CMK (cell line): Measurements from ENCODE around the gene HOGA1.
"Not testable (repeated sequence)": the region's sequence is repeated elsewhere in the genome, so short reads cannot be mapped to it uniquely, and the experiment has no call there.

Experiments used
- DNase-seq: peaks from one replicate; pipeline ENCODE4 v3.0.0-alpha.2; 2010; ENCODE audit warnings: low read depth

HOGA1 gene

GRCh38 chr10:97584060-97584797, at the start of gene HOGA1:
TSS of gene HOGA1 (plus strand) at chr10:97584389. CDS start at chr10:97584704, 315 bp downstream.
- DNase-seq: peak; percentile 7

- no peak for DNase-seq
Measured at GRCh38 chr10:97534746-97535367, 49.3 kb upstream of the HOGA1 start.

GRCh38 chr10:97537186-97537869, 46.9 kb upstream of the HOGA1 start:
- DNase-seq: no peak

DNA sequence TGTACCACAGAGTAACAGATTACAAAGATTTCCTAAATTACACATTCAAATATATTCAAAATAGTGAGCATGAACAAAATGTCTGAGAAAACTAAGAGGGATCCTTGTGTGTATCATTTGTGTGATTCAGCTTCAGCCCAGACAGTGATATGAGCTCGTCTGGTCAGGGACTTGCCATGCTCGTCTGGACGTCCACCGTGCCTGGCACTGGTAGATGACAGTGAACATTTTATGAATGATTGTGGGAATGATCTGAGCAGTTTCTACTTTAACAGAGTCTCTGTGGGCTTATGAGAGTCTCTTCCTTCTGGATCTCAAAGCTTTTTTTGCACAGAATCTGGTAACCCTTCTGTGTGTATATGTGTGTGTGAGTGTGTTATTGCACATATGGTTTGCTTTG, 45.8 kb upstream of the HOGA1 start:
- DNase-seq: no peak

- no peak for DNase-seq
Measured at GRCh38 chr10:97538839-97539238, 45.4 kb upstream of the HOGA1 start.

- no peak for DNase-seq
Measured at GRCh38 chr10:97539523-97540200, 44.5 kb upstream of the HOGA1 start.

DNA sequence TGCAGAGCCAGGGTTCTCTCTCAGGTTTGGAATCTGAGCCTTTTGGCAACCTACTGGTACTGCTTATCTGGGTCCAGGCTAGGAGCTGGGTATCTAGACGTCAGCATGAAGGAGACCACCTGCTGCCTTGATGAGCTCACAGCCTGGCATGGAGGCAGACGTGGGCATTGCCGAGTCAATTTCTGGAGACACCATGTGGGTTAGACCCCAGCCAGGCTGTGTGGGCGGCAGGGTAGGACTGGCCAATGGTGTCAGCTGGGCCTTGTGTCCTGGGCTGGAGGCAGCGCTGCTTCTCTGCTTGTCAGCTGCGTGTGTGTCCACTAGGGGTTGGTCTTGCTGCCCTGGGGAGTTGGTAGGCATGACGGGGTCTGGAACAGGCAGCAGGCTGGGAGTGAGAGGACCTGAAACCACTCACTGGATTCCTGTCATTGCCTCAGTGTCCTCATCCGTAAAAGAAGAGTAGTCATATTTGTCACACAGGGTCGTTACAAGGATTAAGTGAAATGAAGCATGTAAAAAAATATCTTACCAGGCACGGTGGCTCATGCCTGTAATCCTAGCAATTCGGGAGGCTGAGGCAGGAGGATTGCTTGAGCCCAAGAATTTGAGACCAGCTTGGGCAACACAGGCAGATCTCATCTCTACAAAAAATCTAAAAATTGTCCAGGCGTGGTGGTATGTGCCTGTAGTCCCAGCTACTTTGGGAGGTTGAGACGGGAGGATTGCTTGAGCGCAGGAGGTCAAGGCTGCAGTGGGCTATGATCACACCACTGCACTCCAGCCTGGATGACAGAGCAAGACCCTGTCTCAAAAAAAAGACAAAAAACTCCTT, 43.3 kb upstream of the HOGA1 start:
- DNase-seq: no peak

DNA sequence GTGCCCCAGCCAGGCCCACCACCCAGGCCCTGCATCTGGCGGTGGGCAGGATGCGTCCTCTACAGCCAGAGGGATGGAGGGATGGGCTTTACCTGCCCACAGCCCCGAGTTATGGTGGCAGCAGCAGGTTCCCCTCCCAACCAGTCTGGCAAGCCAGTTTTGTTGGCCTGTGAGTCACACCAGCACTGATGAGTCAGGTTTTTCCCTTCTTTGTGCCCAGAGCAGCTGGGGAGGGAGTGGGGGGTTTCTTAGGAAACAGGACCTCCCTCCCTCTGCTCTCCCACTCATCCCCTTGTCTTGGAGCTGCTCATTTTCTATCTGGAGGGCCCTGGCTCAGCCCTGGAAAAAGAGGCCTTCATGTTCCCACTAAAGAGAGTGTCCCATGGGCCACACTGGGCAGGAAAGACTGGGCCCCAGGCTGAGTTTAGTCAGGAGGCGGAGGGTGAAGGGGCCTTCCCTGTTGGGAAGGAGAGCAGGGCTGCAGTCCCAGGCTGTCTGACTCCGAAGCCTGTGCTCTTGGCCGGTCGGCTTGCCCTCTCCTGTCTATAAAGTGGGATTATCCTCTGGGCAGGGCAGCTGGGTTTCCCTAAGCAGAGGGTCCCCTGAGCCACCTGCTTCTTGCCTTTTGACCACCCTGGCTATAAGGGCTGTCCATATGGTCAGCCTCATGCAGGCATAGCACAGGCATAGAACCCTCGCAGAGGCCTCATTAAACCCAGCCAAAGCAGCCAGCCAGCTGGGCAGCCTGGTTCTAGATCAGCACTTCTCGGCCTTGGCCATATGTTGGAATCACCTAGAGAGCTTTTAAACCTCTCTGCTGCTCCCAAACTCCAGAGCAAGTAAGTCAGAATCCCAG, 41.8 kb upstream of the HOGA1 start:
- no peak for DNase-seq

DNA sequence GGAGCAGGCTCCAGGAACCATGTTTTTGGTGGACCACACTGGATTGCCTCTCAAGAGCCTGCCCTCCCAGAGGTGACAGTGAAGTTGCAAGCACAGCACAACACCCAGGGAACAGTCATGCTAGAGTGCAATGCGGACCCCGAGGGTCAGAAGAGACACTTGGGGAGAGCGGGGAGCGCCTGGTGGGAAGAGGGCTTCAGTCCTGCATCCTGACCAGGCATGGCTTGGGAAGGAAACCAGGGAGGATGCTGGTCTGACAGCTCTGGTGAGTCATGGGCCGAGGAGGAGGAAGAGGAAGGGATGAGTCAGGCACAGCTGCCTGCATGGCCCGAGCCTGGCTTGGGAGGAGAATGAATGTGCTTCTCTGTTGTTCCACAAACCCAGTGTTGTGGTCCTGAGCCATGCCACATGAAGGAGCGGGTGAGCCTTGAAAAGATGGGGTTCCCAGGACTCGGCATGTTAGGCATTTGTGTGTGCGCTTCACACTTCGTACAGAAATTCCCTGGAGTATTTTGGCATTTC, 41.1 kb upstream of the HOGA1 start:
- peak; percentile 11 for DNase-seq

GRCh38 chr10:97546456-97547270, 37.5 kb upstream of the HOGA1 start:
- DNase-seq: no peak

DNA sequence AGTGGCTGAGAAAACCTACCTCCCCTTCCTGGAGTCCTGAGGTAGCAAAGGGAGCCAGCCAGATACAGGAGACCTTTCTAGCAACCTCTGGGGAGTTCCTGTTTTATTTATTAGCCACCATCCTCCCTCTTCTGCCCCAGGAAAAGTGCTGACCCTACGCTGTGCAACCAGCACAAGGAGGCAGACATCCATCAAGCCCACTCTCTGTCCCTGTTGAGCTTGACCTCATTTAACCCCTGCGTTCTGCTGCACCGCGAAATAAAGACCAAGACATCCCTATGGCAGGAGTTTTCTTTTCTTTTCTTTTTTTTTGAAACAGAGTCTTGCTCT, 37.0 kb upstream of the HOGA1 start:
- no peak for DNase-seq

- DNase-seq: no peak
Measured at GRCh38 chr10:97547962-97548361, 36.2 kb upstream of the HOGA1 start.

DNA sequence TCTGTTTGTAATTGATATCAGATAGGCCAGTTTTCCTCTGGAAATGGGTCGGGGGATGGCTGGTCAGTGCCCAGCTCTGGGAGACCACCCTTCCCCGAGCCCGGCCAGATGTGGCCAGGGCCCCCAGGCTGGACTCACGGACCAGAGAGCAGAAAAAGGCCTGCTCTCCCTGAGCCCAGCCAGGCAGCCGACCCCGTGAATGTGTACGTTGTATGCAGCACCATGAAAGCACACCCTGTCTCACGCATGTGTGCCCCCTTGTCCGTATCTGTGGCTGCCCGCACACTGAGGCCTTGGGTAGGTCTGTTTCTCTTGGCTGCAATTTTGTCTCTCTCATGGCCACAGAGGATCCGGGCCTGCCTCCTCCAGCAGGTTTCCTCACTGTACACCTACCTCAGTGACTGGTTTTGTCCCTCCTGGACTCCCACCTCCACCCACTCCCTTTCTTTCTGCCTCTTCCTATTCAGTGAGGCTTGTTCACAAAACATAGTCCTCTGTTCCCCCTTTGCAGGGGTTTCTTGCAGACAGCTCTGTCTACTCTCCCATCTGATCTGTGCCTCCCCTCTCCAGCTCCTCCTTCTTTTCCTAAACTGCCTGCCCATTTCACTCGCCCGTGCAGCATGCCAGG, 35.2 kb upstream of the HOGA1 start:
- no peak for DNase-seq

DNA sequence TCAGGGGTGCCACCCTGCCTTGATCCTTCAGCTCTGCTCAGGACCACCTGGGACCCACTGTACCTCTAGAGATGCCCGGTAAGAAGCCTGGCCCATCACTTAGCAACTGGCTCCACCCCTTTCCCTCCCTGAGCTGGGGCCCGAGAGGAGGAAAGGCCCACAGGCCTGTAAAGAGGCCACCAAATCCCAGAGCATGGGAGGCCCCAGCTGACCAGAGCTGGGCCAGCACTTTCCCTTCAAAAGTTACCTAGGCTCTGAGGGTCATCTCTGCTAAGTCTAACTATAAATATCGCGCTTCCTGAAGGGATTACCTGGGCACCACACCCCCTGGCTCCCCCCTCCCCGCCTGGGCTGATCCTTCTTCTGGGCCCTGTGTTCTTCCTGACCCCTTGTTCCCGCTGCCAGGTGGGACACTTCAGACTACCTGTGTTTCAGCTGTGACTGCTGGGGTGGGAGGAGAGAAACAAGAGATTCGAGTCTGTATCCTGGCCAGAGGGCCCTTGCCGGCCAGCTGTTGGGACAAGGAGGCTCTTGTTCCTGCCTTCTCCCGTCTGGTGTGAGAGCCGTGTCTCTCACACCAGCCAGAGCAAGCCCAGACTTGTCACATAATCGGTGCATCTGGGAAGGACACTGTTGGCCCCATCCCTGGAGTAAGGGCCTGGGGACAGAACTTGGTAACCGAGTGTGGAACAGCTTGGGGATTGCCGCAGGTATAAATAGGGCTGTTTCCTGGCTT, 34.4 kb upstream of the HOGA1 start:
- DNase-seq: no peak

GRCh38 chr10:97550336-97551149, 33.6 kb upstream of the HOGA1 start:
- DNase-seq: no peak

- no peak for DNase-seq
Measured at GRCh38 chr10:97551271-97551670, 32.9 kb upstream of the HOGA1 start.

DNA sequence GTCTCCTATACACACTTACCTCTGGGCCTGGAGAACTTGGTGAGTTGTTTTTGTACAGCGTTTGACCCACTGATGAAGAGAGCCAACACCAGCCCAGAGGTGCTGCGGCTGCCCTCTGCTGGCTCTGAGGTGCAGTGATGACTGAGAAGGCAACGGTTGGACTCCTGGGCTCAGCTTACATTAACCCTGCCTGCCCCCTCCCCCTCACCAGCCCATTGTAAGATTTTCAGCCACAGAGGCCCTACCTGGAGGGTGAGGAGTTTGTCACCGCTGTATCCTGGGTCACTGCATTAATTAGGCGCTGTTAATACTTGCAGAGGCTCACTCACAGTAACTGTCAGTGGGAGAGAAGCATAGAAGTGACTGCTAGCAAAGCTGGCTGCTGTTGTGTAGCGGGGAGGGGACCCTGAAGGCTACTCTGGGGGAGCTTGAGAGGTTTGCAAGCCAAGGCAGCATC, 30.6 kb upstream of the HOGA1 start:
- DNase-seq: peak; percentile 14

DNA sequence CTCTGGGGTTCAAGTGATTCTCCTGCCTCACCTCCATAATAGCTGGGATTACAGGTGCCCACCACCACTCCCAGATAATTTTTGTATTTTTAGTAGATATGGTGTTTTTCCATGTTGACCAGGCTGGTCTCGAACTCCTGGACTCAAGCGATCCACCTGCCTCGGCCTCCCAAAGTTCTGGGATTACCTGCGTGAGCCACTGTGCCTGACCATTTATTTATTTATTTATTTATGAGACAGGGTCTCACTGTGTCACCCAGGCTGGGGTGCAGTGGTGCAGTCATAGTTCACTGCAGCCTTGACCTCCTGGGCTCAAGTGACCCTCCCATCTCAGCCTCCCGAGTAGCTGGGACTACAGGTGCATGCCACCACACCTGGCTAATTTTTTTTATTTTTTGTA, 29.9 kb upstream of the HOGA1 start:
- not testable (repeated sequence) for DNase-seq
